HL-60/S4 treated with retinoic acid at 250 ng/mL for 4 days and 3 days (cell line): ENCODE results near the gene SAA1.

Experiments used
- in situ Hi-C: fragments of 300-500 bp; cut with MboI; formaldehyde crosslinking; loops from 2 replicates; pipeline ENCODE4 v1.7.0; 2022; ENCODE audit warnings: low sequenced_read_pairs

The SAA1 gene

DNA sequence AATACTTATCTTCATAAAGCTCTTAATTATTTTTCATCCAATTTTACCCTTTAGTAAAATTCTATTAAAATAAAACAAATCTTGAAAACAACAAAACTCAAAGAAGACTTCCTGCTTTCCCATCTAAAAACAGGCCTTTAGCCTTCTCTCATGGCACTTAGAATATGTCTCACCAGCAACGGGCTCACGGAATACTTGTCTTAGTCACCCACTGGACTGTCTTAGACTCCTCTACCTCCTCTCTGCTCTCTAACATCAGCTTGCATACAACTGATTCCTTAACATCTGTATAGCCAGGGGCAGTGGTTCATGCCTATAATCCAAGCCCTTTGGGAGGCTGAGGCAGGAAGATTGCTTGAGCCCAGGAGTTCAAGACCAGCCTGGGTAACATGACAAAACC, 42.2 kb downstream of the SAA1 start:
- in situ Hi-C loops: no loop called here

DNA sequence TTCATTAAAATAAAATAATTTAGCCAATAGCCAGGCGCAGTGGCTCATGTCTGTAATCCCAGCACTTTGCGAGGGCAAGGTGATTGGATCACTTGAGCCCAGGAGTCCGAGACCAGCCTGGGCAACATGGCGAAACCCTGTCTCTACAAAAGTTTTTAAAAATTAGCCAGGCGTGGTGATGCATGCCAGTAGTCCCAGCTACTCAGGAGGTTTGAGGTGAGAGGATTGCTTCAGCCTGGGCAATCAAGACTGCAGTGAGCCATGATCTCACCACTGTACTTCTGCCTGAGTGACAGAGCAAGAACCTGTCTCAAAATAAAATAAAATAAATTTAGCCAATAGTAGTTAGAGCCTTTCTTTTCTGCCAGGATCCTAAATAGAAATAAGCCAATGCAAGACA, 43.6 kb downstream of the SAA1 start:
- in situ Hi-C loops: no loop called here

DNA sequence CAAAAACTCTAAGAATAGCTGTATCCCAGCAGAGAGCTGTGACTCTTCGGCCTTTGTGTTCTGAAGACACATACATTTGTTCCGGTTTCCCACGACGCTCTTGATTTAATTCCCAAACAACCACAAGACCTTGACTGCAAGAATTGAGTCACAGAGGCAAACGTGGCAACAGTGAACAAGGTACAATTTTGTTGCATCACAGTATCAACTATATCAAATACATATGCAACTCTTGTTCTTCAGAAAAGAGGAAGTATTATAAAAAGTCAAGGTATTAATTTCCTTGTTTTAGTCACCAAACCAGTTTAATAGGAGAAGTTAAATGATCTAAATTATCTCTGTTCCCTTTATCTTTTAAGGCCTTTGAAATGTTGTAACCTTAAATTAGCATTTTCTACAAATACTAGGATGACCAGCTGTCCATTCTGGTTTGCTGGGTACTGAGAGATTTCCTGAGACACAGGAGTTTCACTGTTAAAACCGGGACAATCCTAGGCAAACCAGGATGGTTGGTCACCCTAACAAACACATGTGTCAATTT, 44.8 kb downstream of the SAA1 start:
- in situ Hi-C loops: no loop called here

DNA sequence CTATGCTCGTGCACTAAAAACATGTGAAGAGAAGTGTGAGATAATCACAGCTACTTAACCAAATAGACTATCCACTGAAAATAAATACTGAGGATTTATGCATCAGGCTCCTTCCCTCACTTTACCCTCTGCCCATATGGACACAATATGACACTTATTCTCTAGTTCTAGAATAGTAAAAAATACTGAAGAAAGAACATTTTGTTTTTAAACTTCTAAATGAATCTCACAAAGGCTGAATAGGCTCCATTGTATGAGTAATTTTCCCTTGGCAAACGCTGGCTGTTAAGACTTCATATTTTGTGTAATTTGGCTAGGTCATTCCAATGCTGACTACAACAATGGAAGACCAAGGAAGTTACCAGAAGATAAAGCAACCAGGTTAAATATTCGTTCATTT, 45.9 kb downstream of the SAA1 start:
- in situ Hi-C loops: no loop called here

DNA sequence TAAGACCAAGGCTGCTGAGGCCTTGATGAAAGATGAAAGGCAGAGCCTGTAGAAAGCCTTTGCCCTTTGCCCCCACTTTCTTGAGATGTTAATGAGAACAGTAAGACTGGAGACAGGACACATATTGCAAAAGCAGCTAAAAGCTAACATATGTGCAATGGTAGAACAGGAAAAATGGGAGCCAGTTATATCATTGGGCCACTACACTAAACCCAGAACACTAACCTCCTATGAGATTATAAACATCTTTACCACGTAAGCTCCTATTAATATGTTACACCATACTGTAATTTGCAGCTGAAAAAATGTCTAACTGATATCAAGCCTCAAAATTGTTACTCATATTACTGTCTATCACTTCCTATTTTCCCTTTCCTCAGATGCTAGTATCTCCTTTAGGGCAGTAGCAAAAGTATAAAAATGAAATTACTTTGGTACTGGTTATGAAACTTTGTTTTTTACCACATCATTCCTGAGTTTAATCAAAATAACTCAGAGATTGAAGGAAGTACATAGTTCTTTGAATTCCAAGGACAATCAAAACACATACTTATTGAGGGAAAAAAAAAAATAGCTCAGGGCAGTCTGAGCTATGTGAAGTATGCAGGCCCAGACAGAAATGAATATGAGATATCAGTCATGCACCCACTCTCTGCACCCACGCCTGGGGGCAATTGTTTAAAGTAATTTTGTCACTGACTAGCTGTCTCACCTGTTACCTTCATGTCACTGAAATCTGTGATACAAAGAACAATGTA, 46.8 kb downstream of the SAA1 start:
- in situ Hi-C loops: no loop called here

DNA sequence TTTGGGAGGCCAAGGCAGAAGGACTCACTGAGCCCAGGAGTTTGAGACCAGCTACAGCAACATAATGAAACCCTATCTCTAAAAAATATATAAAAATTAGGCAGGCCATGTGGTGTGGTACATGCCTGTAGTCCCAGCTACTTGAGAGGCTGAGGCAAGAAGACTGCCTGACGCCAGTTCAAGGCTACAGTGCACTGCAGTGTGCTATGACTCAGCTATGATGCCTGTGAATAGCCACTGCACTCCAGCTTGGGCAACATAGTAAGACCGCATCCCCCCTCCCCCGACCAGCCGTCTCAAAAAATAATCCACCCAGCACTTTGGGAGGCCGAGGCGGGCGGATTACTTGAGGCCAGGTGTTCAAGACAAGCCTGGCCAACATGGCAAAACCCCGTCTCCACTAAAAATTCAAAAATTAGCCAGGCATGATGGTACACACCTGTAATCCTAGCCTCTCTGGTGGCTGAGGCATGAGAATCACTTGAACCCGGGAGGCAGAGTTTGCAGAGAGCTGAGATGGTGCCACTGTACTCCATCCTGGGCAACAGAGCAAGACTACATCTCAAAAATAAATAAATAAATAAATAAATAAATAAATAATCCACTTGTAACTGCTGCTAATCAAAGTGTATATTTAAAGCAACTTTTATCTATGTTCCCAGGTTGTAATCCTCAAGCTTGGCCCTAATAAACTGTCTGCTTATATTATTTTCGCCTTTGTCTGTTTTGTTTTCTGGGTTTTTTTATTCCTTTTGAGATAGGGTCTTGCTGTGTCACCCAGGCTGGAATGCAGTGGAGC, 48.1 kb downstream of the SAA1 start:
- in situ Hi-C loops: no loop called here

DNA sequence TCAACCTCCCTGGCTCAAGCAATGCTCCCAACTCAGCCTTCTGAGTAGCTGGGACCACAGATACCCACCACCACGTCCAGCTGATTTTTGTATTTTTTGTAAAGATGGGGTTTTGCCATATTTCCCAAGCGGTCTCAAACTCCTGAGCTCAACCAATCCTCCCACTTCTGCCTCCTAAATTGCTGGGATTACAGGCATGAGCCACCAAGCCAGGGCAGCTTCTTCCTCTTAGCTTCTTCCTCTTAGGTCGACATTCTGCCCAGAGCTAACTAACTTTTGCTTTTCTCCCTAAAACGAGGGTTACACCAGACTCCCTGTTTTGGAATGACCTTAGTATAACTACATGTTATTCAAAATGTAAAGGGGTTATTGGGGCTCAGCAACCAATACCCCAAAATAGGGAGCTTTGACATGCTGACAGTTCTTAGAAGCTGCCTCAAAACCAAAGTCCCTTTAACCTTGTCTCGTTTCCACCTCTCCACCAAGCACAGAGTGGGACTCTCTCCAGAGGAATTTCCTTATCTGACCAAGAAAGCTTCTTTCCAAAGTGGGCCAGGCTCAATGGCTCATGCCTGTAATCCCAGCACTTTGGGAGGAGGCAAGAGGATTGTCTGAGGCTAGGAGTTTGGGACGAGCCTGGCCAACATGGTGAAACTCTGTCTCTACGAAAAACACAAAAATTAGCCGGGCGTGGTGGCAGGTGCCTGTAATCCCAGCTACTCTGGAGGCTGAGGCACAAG, 48.9 kb downstream of the SAA1 start:
- in situ Hi-C loops: no loop called here

DNA sequence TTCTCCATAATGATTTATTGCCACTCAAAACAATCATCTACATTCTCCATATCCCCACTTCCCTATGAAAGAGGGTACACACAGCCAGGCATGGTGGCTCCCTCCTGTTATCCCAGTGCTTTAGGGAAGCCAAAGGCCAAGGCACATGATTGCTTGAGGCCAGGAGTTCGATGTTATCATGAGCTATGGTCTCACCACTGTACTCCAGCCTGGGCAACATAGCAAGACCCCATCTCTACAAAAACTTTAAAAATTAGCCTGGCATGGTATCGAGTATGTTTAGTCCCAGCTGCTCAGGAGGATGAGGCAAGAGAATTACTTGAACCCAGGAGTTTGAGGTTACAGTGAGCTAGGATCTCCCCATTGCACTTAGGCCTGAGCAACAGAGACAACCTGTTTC, 49.8 kb downstream of the SAA1 start:
- in situ Hi-C loops: no loop called here

DNA sequence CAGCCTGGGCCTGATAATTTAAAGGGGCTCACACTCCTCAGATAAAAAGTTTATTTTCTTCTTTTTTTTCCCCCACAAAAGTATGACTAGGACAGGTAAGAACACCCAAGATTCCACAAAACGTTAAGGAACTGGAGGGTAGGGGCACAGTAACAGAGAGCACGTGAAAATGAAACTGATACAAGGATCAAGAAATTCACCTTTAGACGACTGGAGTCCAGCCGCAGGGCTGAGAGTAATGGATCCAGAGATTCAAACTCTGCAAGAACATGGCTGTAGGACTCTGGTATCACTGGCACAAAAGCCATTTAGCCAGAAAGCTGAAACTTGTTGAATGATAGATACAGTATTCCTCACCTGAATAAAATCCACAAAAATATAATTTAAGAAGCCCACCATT, 51.5 kb downstream of the SAA1 start:
- in situ Hi-C loops: no loop called here
